Muscle of back (tissue), 11 donors: Measurements from ENCODE around the gene PPARG. TPM values are rescaled to one million over a fixed set of nuclear protein-coding genes. Genes with fewer than 3 reads are reported as not detected.
"Not testable (repeated sequence)": the region's sequence is repeated elsewhere in the genome, so short reads cannot be mapped to it uniquely, and the experiment has no call there.

Source experiments
- DNase-seq, 3 donors: peaks; one replicate each; pipeline versions ENCODE4 v3.0.0 to v3.0.0-alpha.2; 2013
- polyA plus RNA-seq, 10 donors: library from polyadenylated mRNA; unstranded; fragments of 120-200 nt; gene quantifications; one replicate each; pipeline ENCODE4 v1.2.1, GENCODE V29; 2013; ENCODE audit not compliant: insufficient read length in 10 of 10

The PPARG gene
- polyA plus RNA-seq, 10 donors: 3.3 to 11.9 (median 4.9) TPM

GRCh38 chr3:12375572-12375971 lies 86.7 kb downstream of the PPARG start:
- DNase-seq: no peak

GRCh38 chr3:12379640-12380429 lies 91.0 kb downstream of the PPARG start:
- DNase-seq: no peak

GRCh38 chr3:12380461-12380860 lies 91.6 kb downstream of the PPARG start:
- no peak for DNase-seq

GRCh38 chr3:12381199-12381598 lies 92.3 kb downstream of the PPARG start:
- DNase-seq: no peak

GRCh38 chr3:12383218-12383617 lies 94.3 kb downstream of the PPARG start:
- DNase-seq: no peak

- DNase-seq: no peak
These were observed 95.8 kb downstream of the PPARG start for GRCh38 chr3:12384451-12385233.

GRCh38 chr3:12386514-12387291 lies 97.8 kb downstream of the PPARG start:
- DNase-seq: not testable (repeated sequence)

- DNase-seq: no peak
These were observed 99.3 kb downstream of the PPARG start for GRCh38 chr3:12388185-12388584.

GRCh38 chr3:12392101-12392878 lies 103.4 kb downstream of the PPARG start:
- peak in 2 of 3 donors; percentile 38 to 76 for DNase-seq

GRCh38 chr3:12393894-12394293 lies 105.0 kb downstream of the PPARG start:
- DNase-seq: peak; percentile 73 to 91 (median 74)

- DNase-seq: no peak
These were observed 105.8 kb downstream of the PPARG start for GRCh38 chr3:12394569-12395271.

- no peak for DNase-seq
These were observed 106.6 kb downstream of the PPARG start for GRCh38 chr3:12395349-12396012.

- DNase-seq: no peak
These were observed 107.6 kb downstream of the PPARG start for GRCh38 chr3:12396471-12396870.

GRCh38 chr3:12399226-12399625 lies 110.4 kb downstream of the PPARG start:
- no peak for DNase-seq

- peak in 1 of 3 donors; percentile 55 for DNase-seq
These were observed 111.8 kb downstream of the PPARG start for GRCh38 chr3:12400616-12401194.

- DNase-seq: no peak
These were observed 112.3 kb downstream of the PPARG start for GRCh38 chr3:12401208-12401607.

- peak; percentile 21 to 62 (median 43) for DNase-seq
These were observed 116.8 kb downstream of the PPARG start for GRCh38 chr3:12405432-12406272.

GRCh38 chr3:12408984-12409683 lies 120.3 kb downstream of the PPARG start:
- no peak for DNase-seq
